ENCODE measurements around the gene SRGAP2B.
"Not testable (repeated sequence)": the region's sequence is repeated elsewhere in the genome, so short reads cannot be mapped to it uniquely, and the experiment has no call there.

The SRGAP2B gene

DNA sequence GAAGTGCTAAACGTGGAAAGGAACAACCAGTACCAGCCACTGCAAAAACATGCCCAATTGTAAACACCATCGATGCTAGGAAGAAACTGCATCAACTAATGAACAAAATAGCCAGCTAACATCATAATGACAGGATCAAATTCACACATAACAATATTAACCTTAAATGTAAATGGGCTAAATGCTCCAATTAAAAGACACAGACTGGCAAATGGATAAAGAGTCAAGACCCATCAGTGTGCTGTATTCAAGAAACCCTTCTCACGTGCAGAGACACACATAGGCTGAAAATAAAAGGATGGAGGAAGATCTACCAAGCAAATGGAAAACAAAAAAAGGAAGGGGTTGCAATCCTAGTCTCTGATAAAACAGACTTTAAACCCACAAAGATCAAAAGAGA, 128.6 kb downstream of the SRGAP2B start:
- FAIRE-seq: not testable (repeated sequence)

DNA sequence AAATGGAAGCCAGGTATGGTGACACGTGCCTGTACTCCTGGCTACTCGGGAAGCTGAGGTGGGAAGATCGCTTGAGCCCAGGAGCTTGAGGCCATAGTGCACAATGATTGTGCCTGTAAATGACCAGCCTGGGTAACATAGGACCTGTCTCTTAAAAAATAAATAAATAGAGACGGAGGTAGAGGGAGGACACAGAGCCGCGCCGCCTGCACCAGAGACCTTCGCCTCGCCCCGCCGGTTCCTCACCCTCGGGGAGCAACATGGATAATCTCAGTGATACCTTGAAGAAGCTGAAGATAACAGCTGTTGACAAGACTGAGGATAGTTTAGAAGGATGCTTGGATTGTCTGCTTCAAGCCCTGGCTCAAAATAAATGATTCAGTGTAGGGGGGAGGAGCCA, 130.4 kb downstream of the SRGAP2B start:
- FAIRE-seq: not testable (repeated sequence)

More for the DNA sequence above, 128.6 kb downstream of the SRGAP2B start:
- not testable (repeated sequence) for DNase-seq (ENCODE audit: extremely low spot score, insufficient read length, low read depth)

DNA sequence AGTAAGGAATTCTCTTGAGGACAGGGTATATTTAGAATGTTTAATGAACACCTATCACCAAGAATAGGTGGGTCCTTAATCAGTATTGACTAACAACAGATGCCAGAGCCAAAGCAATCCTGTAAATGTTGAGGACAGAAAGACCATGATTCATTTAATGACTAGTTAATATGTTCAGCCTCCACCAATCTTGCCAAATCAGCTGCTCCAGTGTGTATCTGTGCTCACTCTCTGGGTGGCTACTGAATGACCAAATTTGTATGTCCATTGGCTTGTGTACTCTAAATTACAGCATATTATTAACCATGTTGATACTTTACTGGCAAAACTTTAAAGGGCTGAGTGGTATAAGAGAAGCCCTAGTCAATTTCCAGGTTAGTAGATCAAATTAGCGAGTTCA, 130.9 kb downstream of the SRGAP2B start:
- not testable (repeated sequence) for FAIRE-seq; DNase-seq (ENCODE audit: extremely low spot score, insufficient read length, low read depth)

More for the DNA sequence above, 130.4 kb downstream of the SRGAP2B start:
- DNase-seq (ENCODE audit: extremely low spot score, insufficient read length, low read depth): not testable (repeated sequence)

GRCh38 chr1:144963571-144963970, 131.6 kb downstream of the SRGAP2B start:
- not testable (repeated sequence) for DNase-seq (ENCODE audit: extremely low spot score, insufficient read length, low read depth)

GRCh38 chr1:144961604-144962583, 133.2 kb downstream of the SRGAP2B start:
- DNase-seq (ENCODE audit: extremely low spot score, insufficient read length, low read depth); FAIRE-seq: not testable (repeated sequence)

More at GRCh38 chr1:144963571-144963970, 131.6 kb downstream of the SRGAP2B start:
- FAIRE-seq: not testable (repeated sequence)

GRCh38 chr1:144960929-144961488, 134.1 kb downstream of the SRGAP2B start:
- not testable (repeated sequence) for FAIRE-seq; DNase-seq (ENCODE audit: extremely low spot score, insufficient read length, low read depth)

GRCh38 chr1:144948390-144948789, 146.7 kb downstream of the SRGAP2B start:
- FAIRE-seq; DNase-seq (ENCODE audit: extremely low spot score, insufficient read length, low read depth): not testable (repeated sequence)

- DNase-seq (ENCODE audit: extremely low spot score, insufficient read length, low read depth); FAIRE-seq: not testable (repeated sequence)
Measured at GRCh38 chr1:144947495-144947894, 147.6 kb downstream of the SRGAP2B start.

DNA sequence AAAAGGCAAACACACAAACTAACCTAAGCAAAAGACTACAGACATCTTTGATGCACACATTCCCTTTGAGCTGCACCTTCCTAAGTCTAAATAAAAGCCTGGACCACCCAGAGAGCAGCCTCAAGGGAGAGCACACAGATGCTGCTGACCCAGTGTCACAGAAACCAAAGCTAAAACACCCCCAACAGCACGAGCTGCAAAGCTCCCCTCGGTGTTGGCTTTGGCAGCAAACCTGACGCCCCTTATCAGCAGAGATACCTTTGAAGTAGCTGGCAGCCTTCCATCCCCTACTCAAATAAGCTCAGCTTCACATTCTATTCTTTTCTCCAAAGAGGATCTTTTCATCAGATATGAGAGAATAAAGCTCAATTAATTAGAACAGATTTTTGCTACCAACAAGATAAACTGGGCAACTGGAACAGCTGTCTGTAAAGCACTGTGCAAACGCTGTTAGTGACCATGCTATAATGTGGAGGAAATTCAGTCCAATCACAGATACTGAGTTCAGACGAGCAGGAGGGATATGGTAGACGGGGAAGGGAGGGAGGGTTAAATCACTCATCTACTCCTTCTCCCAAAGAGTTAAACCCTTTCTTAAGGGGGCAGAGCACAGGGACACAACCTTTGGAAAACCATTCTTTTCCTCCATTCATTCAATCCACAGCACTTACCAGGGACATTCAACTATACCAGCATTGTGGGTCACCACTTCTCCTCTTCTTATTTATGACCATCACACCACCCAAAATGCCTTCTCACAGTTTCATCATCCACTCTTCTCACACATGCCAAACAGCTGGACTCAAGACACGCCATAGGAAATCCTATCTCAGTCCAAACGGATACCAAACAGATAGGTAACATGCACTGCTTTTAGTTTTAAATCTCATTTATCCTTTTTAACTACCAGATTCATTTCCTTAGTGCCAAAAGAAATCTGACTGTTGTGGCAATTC, 148.3 kb downstream of the SRGAP2B start:
- not testable (repeated sequence) for DNase-seq (ENCODE audit: extremely low spot score, insufficient read length, low read depth); FAIRE-seq

DNA sequence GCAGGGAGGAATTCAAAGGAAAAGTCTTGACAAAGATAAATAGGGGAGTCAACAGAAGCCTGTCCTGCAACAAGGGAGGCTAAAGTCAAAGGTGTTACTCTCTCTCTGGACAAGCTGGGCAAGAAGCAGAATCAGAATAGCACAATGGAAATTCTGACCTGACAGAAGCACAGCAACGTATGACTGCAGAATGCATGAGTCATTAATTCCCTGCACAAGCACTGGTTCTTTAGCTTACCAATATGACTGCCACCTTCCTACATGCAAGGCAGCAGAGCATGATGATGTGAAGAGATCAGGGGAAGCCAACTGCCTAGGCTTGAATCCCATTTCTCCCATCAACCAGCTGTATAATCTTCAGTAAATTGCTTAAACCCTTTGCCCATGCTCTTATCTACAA, 153.4 kb downstream of the SRGAP2B start:
- DNase-seq (ENCODE audit: extremely low spot score, insufficient read length, low read depth): not testable (repeated sequence)
- FAIRE-seq: peak; percentile 15

DNA sequence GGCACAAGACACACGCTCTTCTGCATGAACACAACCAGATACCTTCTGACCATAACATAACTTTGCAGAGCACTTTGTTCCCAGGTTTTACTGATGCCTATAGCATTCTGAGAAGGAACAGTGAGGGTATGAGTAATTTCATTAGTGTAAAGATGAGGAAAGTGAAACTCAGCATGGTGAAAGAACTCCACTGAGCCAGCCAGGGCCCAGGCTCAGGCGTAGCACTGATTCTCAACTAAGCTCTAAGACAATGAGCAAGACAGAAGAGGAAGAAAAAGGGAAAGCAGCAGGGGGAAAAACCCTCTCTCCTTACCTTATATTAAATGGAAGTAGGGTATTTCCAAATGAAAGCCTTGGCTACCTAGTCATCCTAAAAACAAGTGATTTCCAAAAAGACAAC, 155.1 kb downstream of the SRGAP2B start:
- not testable (repeated sequence) for DNase-seq (ENCODE audit: extremely low spot score, insufficient read length, low read depth); FAIRE-seq

GRCh38 chr1:144938627-144939026, 156.5 kb downstream of the SRGAP2B start:
- FAIRE-seq; DNase-seq (ENCODE audit: extremely low spot score, insufficient read length, low read depth): not testable (repeated sequence)

DNA sequence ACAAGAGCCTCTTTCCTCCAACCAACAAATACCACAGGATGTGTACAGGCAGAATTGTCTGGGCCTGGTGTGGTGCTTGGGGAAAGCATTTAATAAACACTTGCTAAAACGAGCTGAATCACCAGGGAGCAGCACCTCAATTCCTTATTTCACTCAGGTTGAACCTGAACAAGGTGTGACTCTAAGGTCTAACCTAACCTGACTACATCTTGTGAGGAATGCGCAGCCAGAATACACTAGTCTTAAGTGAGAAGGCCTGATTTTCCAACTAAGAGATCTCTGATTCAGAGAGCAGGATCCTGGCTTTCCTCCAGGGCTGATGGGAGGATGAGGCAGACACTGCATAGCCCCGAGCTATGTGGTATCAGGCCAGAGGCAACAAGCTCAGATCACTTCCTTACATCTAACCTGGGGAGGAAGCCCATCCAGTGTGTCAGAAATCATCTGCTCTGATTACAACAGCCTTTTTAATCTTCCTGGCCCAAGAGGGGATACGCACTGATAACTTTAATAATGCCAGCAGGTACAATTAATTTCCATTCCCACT, 158.9 kb downstream of the SRGAP2B start:
- DNase-seq (ENCODE audit: extremely low spot score, insufficient read length, low read depth); FAIRE-seq: not testable (repeated sequence)

- not testable (repeated sequence) for FAIRE-seq; DNase-seq (ENCODE audit: extremely low spot score, insufficient read length, low read depth)
Measured at GRCh38 chr1:144935310-144935709, 159.8 kb downstream of the SRGAP2B start.

GRCh38 chr1:144933014-144933413, 162.1 kb downstream of the SRGAP2B start:
- DNase-seq (ENCODE audit: extremely low spot score, insufficient read length, low read depth); FAIRE-seq: not testable (repeated sequence)

DNA sequence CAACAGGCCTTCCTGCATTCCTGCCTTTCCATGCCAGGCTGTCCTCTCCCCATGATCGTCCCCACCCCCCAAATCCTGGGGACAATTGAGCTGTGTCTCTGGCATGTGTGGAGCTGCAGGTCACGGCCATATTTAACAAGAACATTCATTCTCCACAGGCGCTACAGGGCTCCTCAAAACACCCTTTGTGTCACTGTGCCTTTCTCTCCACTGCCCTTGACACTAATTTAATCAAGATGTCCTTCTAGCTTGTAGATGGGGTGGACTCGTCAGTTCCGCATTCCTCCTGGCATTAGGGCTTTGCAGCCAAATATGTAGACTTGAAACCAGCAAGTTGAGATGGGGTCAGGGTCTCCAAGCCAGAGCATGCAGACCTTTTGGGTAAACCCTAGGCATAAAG, 163.0 kb downstream of the SRGAP2B start:
- DNase-seq (ENCODE audit: extremely low spot score, insufficient read length, low read depth); FAIRE-seq: not testable (repeated sequence)

GRCh38 chr1:144931553-144931952, 163.6 kb downstream of the SRGAP2B start:
- not testable (repeated sequence) for FAIRE-seq; DNase-seq (ENCODE audit: extremely low spot score, insufficient read length, low read depth)

DNA sequence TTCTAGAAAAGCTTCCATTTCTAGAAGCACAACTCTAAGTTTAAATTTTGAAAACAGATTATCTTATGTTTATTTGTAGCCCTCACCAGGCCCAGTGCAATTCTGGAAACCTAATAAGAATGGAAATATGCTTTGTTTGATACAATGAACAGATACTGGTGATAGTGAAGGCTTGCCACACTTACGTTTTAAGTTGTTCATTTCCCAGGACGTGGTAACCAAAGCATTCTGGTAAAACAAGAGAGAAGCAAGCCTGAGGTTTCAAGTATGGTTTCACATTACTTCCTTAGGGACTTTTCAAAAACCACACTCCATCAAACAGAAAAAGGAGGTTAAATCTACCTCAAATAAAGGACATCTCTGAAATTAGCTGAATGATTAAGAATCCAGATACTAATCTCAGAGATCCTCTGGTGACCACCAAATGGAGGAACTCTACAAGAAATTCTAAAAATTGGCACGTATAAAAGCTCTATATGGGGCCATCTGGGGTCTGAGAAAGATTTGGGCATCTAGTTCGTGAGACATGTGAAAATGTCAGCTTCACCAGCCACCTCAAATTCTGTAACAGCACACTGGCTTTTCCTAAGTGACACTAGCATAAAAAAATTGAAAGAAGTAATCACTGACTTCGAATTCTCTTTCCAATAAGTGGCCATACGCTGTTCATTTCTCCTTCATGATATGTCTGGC, 164.9 kb downstream of the SRGAP2B start:
- DNase-seq (ENCODE audit: extremely low spot score, insufficient read length, low read depth); FAIRE-seq: not testable (repeated sequence)

All from GM18507 (cell line).